HG03196 (cell line): ENCODE data around the gene KTI12.
"Not testable (repeated sequence)": the region's sequence is repeated elsewhere in the genome, so short reads cannot be mapped to it uniquely, and the experiment has no call there.

Experiments used
- ATAC-seq: cut with Tn5 transposase; IDR thresholded peaks from one replicate; pipeline ENCODE4 v1.9.1; 2021; ENCODE audit not compliant: unreplicated experiment

The KTI12 gene

GRCh38 chr1:52041551-52042185, 8.1 kb upstream of the KTI12 start:
- no peak for ATAC-seq

GRCh38 chr1:52037909-52038308, 4.3 kb upstream of the KTI12 start:
- ATAC-seq: no peak

GRCh38 chr1:52037402-52037814, 3.8 kb upstream of the KTI12 start:
- ATAC-seq: no peak

GRCh38 chr1:52034050-52034384, 407 bp upstream of the KTI12 start:
- ATAC-seq: no peak

GRCh38 chr1:52032785-52033131, 852 bp downstream of the KTI12 start:
- ATAC-seq: peak; percentile 44

GRCh38 chr1:52032124-52032784, 1.4 kb downstream of the KTI12 start:
- ATAC-seq: peak; percentile 29

GRCh38 chr1:52028839-52029238, 4.8 kb downstream of the KTI12 start:
- ATAC-seq: not testable (repeated sequence)

- no peak for ATAC-seq
Measured at GRCh38 chr1:52028328-52028727, 5.3 kb downstream of the KTI12 start.

- ATAC-seq: no peak
Measured at GRCh38 chr1:52026278-52026677, 7.3 kb downstream of the KTI12 start.

GRCh38 chr1:52022133-52022532, 11.5 kb downstream of the KTI12 start:
- no peak for ATAC-seq

- no peak for ATAC-seq
Measured at GRCh38 chr1:52008071-52008809, 25.4 kb downstream of the KTI12 start.

GRCh38 chr1:52007215-52008002, 26.2 kb downstream of the KTI12 start:
- ATAC-seq: no peak

- ATAC-seq: not testable (repeated sequence)
Measured at GRCh38 chr1:52006081-52006553, 27.5 kb downstream of the KTI12 start.

GRCh38 chr1:52005548-52005947, 28.1 kb downstream of the KTI12 start:
- not testable (repeated sequence) for ATAC-seq

- ATAC-seq: no peak
Measured at GRCh38 chr1:52003877-52004276, 29.7 kb downstream of the KTI12 start.

GRCh38 chr1:52002038-52002917, 31.3 kb downstream of the KTI12 start:
- peak; percentile 63 for ATAC-seq

- no peak for ATAC-seq
Measured at GRCh38 chr1:51998701-51999100, 34.9 kb downstream of the KTI12 start.

- ATAC-seq: no peak
Measured at GRCh38 chr1:51997974-51998382, 35.6 kb downstream of the KTI12 start.

GRCh38 chr1:51990478-51990965, 43.1 kb downstream of the KTI12 start, which contains the start of gene RAB3B:
Gene RAB3B (minus strand): TSS chr1:51990700. CDS start chr1:51977117, 13,583 bp downstream.
- peak; percentile 76 for ATAC-seq
